Dendritic cell treated with granulocyte-macrophage colony-stimulating factor and Interleukin-4, amounts not matched to agents 40 ng/mL and 50 ng/mL, for 4 days (primary cell): ENCODE data around the gene KCNN1.

ENCODE experiments used
- H3K27ac Mint-ChIP-seq: one replicate; pipeline ENCODE4 v1.8.0; 2022; ENCODE audit warnings: mild to moderate bottlenecking, mixed read lengths
- H3K27me3 Mint-ChIP-seq: one replicate; pipeline ENCODE4 v1.8.0; 2022; ENCODE audit warnings: mild to moderate bottlenecking, mixed read lengths
- H3K36me3 Mint-ChIP-seq: one replicate; pipeline ENCODE4 v1.8.0; 2022; ENCODE audit warnings: low read depth, mixed read lengths
- H3K4me1 Mint-ChIP-seq: one replicate; pipeline ENCODE4 v1.8.0; 2022; ENCODE audit warnings: low read depth, mixed read lengths
- H3K4me3 Mint-ChIP-seq: one replicate; pipeline ENCODE4 v1.8.0; 2022; ENCODE audit warnings: mild to moderate bottlenecking, moderate library complexity, mixed read lengths
- H3K9me3 Mint-ChIP-seq: one replicate; pipeline ENCODE4 v1.8.0; 2022; ENCODE audit warnings: mixed read lengths
- intact Hi-C: fragments of 100-400 bp; cut with micrococcal nuclease; formaldehyde crosslinking; loops from one replicate; pipeline ENCODE4 v1.15.0; 2022

The KCNN1 gene

GRCh38 chr19:18007917-18008673 lies 41.2 kb downstream of the KCNN1 start, which contains the start of gene ARRDC2:
Gene ARRDC2 (plus strand): TSS chr19:18008170. CDS start chr19:18008311, 141 bp downstream.
- H3K4me3 Mint-ChIP-seq = peak within 1 kb of the TSS; percentile 89
- peak within 1 kb of the TSS; percentile 80 for H3K27ac Mint-ChIP-seq
- peaks cover 88% of the 10 kb centered on the region for H3K36me3 Mint-ChIP-seq
- no peaks in the 10 kb centered on the region for H3K9me3 Mint-ChIP-seq
- intact Hi-C loops = loop anchor here (1.0 to 10.0 kb wide), 2 partner anchors 50 to 167 kb away; partner anchors contain the start of gene IFI30
- no peaks in the 10 kb centered on the region for H3K27me3 Mint-ChIP-seq
- peaks cover 37% of the 10 kb centered on the region for H3K4me1 Mint-ChIP-seq

- no peaks in the 10 kb centered on the region for H3K27me3 Mint-ChIP-seq
- H3K9me3 Mint-ChIP-seq = no peaks in the 10 kb centered on the region
- intact Hi-C loops = loop anchor here (10.0 kb wide), 1 partner anchor 166 kb away; the partner anchor contains the start of gene IFI30
- peak overlapping the region; percentile 80 for H3K4me3 Mint-ChIP-seq
- H3K4me1 Mint-ChIP-seq = peaks cover 38% of the 10 kb centered on the region
- H3K27ac Mint-ChIP-seq = peak overlapping the region; percentile 80
- peaks cover 89% of the 10 kb centered on the region for H3K36me3 Mint-ChIP-seq
Observed at GRCh38 chr19:18008814-18009213, 41.9 kb downstream of the KCNN1 start.

GRCh38 chr19:18009412-18010066 lies 42.6 kb downstream of the KCNN1 start:
- Mint-ChIP-seq H3K4me1 (peaks cover 44% of the 10 kb centered on the region), H3K36me3 (peaks cover 92% of the 10 kb centered on the region), H3K27ac (peak overlapping the region; percentile 80), H3K27me3 (no peaks in the 10 kb centered on the region), H3K4me3 (peak overlapping the region; percentile 80), H3K9me3 (no peaks in the 10 kb centered on the region)
- intact Hi-C loops = loop anchor here (10.0 kb wide), 1 partner anchor 165 kb away; the partner anchor contains the start of gene IFI30

GRCh38 chr19:18010149-18010548 lies 43.2 kb downstream of the KCNN1 start:
- Mint-ChIP-seq H3K4me1 (peaks cover 46% of the 10 kb centered on the region), H3K9me3 (no peaks in the 10 kb centered on the region), H3K36me3 (peaks cover 92% of the 10 kb centered on the region), H3K27ac (no peak overlapping the region), H3K27me3 (no peaks in the 10 kb centered on the region), H3K4me3 (no peak overlapping the region)
- intact Hi-C loops = no loop called here

GRCh38 chr19:18013210-18014111 lies 46.6 kb downstream of the KCNN1 start:
- H3K27me3 Mint-ChIP-seq = no peaks in the 10 kb centered on the region
- no peaks in the 10 kb centered on the region for H3K9me3 Mint-ChIP-seq
- intact Hi-C loops = no loop called here

GRCh38 chr19:18014197-18014596 lies 47.3 kb downstream of the KCNN1 start:
- H3K4me3 Mint-ChIP-seq = no peak overlapping the region
- H3K27ac Mint-ChIP-seq = no peak overlapping the region
- H3K27me3 Mint-ChIP-seq = no peaks in the 10 kb centered on the region
- intact Hi-C loops = no loop called here
- no peaks in the 10 kb centered on the region for H3K9me3 Mint-ChIP-seq
- H3K4me1 Mint-ChIP-seq = peaks cover 53% of the 10 kb centered on the region
- peaks cover 69% of the 10 kb centered on the region for H3K36me3 Mint-ChIP-seq

More at GRCh38 chr19:18013210-18014111, 46.6 kb downstream of the KCNN1 start:
- Mint-ChIP-seq H3K4me1 (peaks cover 54% of the 10 kb centered on the region), H3K36me3 (peaks cover 76% of the 10 kb centered on the region), H3K27ac (no peak overlapping the region), H3K4me3 (no peak overlapping the region)

- H3K27ac Mint-ChIP-seq = peak overlapping the region; percentile 73
- peaks cover 68% of the 10 kb centered on the region for H3K4me1 Mint-ChIP-seq
- intact Hi-C loops = no loop called here
- no peak overlapping the region for H3K4me3 Mint-ChIP-seq
- no peaks in the 10 kb centered on the region for H3K27me3 Mint-ChIP-seq
- peaks cover 47% of the 10 kb centered on the region for H3K36me3 Mint-ChIP-seq
- no peaks in the 10 kb centered on the region for H3K9me3 Mint-ChIP-seq
Observed at GRCh38 chr19:18016209-18016910, 49.5 kb downstream of the KCNN1 start.

- Mint-ChIP-seq H3K36me3 (peaks cover 41% of the 10 kb centered on the region), H3K4me1 (peaks cover 77% of the 10 kb centered on the region), H3K27me3 (no peaks in the 10 kb centered on the region), H3K9me3 (no peaks in the 10 kb centered on the region), H3K27ac (peak overlapping the region; percentile 73), H3K4me3 (peak overlapping the region; percentile 0)
- intact Hi-C loops = no loop called here
Observed at GRCh38 chr19:18017275-18018083, 50.6 kb downstream of the KCNN1 start.

GRCh38 chr19:18020212-18021085 lies 53.5 kb downstream of the KCNN1 start:
- intact Hi-C loops = loop anchor here (5.0 kb wide), 1 partner anchor 37 kb away; no protein-coding TSS in a partner anchor
- Mint-ChIP-seq H3K4me1 (peaks cover 78% of the 10 kb centered on the region), H3K27ac (peak overlapping the region; percentile 89), H3K36me3 (peaks cover 12% of the 10 kb centered on the region), H3K4me3 (no peak overlapping the region), H3K27me3 (no peaks in the 10 kb centered on the region), H3K9me3 (no peaks in the 10 kb centered on the region)

GRCh38 chr19:18021121-18021755 lies 54.3 kb downstream of the KCNN1 start:
- H3K9me3 Mint-ChIP-seq = no peaks in the 10 kb centered on the region
- peaks cover 76% of the 10 kb centered on the region for H3K4me1 Mint-ChIP-seq
- intact Hi-C loops = loop anchor here (5.0 kb wide), 1 partner anchor 36 kb away; no protein-coding TSS in a partner anchor
- peak overlapping the region; percentile 89 for H3K27ac Mint-ChIP-seq
- H3K27me3 Mint-ChIP-seq = no peaks in the 10 kb centered on the region
- peaks cover 6% of the 10 kb centered on the region for H3K36me3 Mint-ChIP-seq
- H3K4me3 Mint-ChIP-seq = peak overlapping the region; percentile 61

- Mint-ChIP-seq H3K27me3 (no peaks in the 10 kb centered on the region), H3K36me3 (peaks cover 6% of the 10 kb centered on the region), H3K4me3 (peak overlapping the region; percentile 65), H3K9me3 (no peaks in the 10 kb centered on the region), H3K4me1 (peaks cover 56% of the 10 kb centered on the region), H3K27ac (peak overlapping the region; percentile 89)
- intact Hi-C loops = loop anchor here (5.0 kb wide), 1 partner anchor 34 kb away; no protein-coding TSS in a partner anchor
Observed at GRCh38 chr19:18023622-18024251, 56.8 kb downstream of the KCNN1 start.
